RWPE2 (cell line): ENCODE data around the gene APCS.

Source experiments
- ATAC-seq: fragments of 200-7000 bp; cut with Tn5 transposase; 3 replicates; pipeline ENCODE4 v1.9.1; 2021; ENCODE audit warnings: low read depth
- DNase-seq: peaks from one replicate; pipeline ENCODE4 v3.0.0-alpha.2; 2020; ENCODE audit warnings: low spot score
- H3K27ac ChIP-seq: fragments of 450-650 bp; 2 replicates; pipeline ENCODE4 v1.5.1; 2017; ENCODE audit warnings: mild to moderate bottlenecking; ENCODE audit not compliant: poor library complexity, severe bottlenecking
- H3K27me3 ChIP-seq: fragments of 250-450 bp; sonication (Bioruptor Pico); 2 replicates; pipeline ENCODE4 v1.5.1; 2021; ENCODE audit warnings: mild to moderate bottlenecking, moderate library complexity; ENCODE audit not compliant: insufficient read depth, poor library complexity, severe bottlenecking
- H3K36me3 ChIP-seq: fragments of 250-450 bp; sonication (Bioruptor Pico); 2 replicates; pipeline ENCODE4 v1.5.1; 2020; ENCODE audit warnings: low read depth, mild to moderate bottlenecking, moderate library complexity
- H3K4me1 ChIP-seq: fragments of 250-450 bp; sonication (Bioruptor Pico); 2 replicates; pipeline ENCODE4 v1.5.1; 2021; ENCODE audit warnings: mild to moderate bottlenecking, moderate library complexity; ENCODE audit not compliant: insufficient read depth, poor library complexity, severe bottlenecking
- H3K4me3 ChIP-seq: fragments of 250-450 bp; sonication (Bioruptor Pico); 2 replicates; pipeline ENCODE4 v1.5.1; 2021; ENCODE audit warnings: mild to moderate bottlenecking, moderate library complexity; ENCODE audit not compliant: severe bottlenecking
- H3K9me3 ChIP-seq: fragments of 250-450 bp; sonication (Bioruptor Pico); 2 replicates; pipeline ENCODE4 v1.5.1; 2021; ENCODE audit warnings: mild to moderate bottlenecking, moderate library complexity; ENCODE audit not compliant: severe bottlenecking
- TF ChIP-seq, protein P1 (sequence below): fragments of 450-650 bp; IDR thresholded peaks from one replicate; pipeline ENCODE4 v1.5.1; 2017; ENCODE audit warnings: mild to moderate bottlenecking, moderate library complexity; ENCODE audit not compliant: poor library complexity, severe bottlenecking

Gene APCS

GRCh38 chr1:159600894-159601293, 13.3 kb downstream of the APCS start:
- Histone ChIP-seq H3K4me3 (no peak overlapping the region), H3K4me1 (peaks cover 21% of the 10 kb centered on the region), H3K27ac (no peak overlapping the region), H3K36me3 (no peaks in the 10 kb centered on the region), H3K27me3 (no peaks in the 10 kb centered on the region), H3K9me3 (no peaks in the 10 kb centered on the region)
- TF ChIP-seq, protein P1, sequence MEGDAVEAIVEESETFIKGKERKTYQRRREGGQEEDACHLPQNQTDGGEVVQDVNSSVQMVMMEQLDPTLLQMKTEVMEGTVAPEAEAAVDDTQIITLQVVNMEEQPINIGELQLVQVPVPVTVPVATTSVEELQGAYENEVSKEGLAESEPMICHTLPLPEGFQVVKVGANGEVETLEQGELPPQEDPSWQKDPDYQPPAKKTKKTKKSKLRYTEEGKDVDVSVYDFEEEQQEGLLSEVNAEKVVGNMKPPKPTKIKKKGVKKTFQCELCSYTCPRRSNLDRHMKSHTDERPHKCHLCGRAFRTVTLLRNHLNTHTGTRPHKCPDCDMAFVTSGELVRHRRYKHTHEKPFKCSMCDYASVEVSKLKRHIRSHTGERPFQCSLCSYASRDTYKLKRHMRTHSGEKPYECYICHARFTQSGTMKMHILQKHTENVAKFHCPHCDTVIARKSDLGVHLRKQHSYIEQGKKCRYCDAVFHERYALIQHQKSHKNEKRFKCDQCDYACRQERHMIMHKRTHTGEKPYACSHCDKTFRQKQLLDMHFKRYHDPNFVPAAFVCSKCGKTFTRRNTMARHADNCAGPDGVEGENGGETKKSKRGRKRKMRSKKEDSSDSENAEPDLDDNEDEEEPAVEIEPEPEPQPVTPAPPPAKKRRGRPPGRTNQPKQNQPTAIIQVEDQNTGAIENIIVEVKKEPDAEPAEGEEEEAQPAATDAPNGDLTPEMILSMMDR, result no peak
- no peak for DNase-seq
- ATAC-seq, result no peak

- Histone ChIP-seq H3K27me3 (no peaks in the 10 kb centered on the region), H3K9me3 (no peaks in the 10 kb centered on the region), H3K4me1 (peaks cover 12% of the 10 kb centered on the region), H3K4me3 (no peak overlapping the region), H3K36me3 (no peaks in the 10 kb centered on the region), H3K27ac (no peak overlapping the region)
- DNase-seq, result no peak
- TF ChIP-seq, protein P1, result no peak
- ATAC-seq, result no peak
These were observed 14.9 kb downstream of the APCS start for GRCh38 chr1:159602501-159602999.

DNA sequence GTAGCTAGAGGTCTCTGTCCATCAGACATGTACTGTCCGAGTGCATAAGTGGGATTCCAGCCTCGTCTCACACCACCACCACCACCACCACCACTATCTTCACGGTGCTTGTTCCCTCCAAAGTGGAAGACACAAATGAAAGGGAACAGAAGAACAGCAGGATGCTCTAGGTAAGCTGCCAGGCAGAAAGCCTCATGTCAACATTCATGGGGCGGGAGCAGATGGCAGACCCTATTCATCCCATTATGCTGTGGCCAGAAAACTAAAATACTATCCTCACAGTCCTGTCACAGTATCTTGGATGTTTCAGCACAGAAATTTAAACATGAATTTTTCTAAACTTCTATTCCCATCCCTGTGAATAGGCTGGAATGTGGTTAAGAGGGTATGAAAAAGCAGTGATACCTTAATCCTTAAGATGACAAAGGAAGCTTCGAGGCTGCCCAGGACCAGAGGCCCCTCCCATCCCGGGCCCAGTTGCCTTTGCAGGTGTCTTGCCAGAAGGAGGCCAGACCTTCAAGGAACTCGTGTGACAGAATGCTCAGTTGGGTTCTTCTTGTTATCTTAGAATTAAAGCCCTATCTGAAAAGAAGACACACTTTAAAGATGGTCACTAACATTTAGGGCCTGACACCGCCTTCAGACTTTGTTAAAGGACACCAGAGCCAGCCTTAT, 24.7 kb downstream of the APCS start:
- H3K36me3 ChIP-seq, result no peaks in the 10 kb centered on the region
- DNase-seq, result no peak
- ATAC-seq, result no peak
- H3K4me1 ChIP-seq, result no peaks in the 10 kb centered on the region
- no peaks in the 10 kb centered on the region for H3K27me3 ChIP-seq
- H3K4me3 ChIP-seq, result no peak overlapping the region
- H3K9me3 ChIP-seq, result no peaks in the 10 kb centered on the region
- TF ChIP-seq, protein P1, result no peak
- no peak overlapping the region for H3K27ac ChIP-seq

GRCh38 chr1:159632922-159633321, 45.3 kb downstream of the APCS start:
- H3K4me1 ChIP-seq, result no peaks in the 10 kb centered on the region
- no peak for DNase-seq
- no peak overlapping the region for H3K4me3 ChIP-seq
- no peak for ATAC-seq
- no peak overlapping the region for H3K27ac ChIP-seq
- no peaks in the 10 kb centered on the region for H3K27me3 ChIP-seq
- no peaks in the 10 kb centered on the region for H3K36me3 ChIP-seq
- H3K9me3 ChIP-seq, result no peaks in the 10 kb centered on the region
- TF ChIP-seq, protein P1, result no peak
